Measurements from ENCODE around the gene NUTF2.

Gene NUTF2

GRCh38 chr16:67837811-67838210, 8.9 kb upstream of the NUTF2 start:
- DNase-seq (ENCODE audit: low spot score): no peak

DNA sequence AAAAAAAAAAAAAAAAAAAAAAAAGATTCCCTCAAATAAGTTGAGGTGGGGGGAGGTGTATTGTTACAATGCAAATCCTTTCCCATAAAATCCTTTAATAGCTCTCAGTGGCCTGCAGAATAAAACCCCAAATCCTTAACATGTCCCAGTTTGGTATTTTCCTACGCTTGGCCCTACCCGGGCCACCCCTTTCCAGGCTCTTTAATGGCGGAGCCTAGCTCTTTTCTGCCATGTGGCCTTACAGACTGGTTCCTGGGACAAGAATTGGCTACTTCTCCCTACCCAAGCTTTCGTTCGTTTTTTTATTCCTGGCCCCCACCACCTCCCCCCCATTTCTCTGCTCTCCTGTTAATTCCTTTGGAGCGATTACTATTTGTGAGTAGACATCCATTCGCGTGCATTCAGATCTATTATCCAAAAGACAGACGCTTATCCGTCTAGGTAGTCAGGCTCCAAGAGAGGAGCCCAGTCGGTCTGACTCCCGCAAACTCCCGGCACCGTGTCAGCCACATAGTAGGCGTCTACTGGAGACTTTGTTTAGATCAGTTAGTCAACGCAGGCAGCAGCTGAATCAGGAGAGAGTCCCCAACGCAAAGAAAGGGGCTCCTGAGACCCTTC, 5.4 kb upstream of the NUTF2 start:
- DNase-seq (ENCODE audit: low spot score): no peak

DNA sequence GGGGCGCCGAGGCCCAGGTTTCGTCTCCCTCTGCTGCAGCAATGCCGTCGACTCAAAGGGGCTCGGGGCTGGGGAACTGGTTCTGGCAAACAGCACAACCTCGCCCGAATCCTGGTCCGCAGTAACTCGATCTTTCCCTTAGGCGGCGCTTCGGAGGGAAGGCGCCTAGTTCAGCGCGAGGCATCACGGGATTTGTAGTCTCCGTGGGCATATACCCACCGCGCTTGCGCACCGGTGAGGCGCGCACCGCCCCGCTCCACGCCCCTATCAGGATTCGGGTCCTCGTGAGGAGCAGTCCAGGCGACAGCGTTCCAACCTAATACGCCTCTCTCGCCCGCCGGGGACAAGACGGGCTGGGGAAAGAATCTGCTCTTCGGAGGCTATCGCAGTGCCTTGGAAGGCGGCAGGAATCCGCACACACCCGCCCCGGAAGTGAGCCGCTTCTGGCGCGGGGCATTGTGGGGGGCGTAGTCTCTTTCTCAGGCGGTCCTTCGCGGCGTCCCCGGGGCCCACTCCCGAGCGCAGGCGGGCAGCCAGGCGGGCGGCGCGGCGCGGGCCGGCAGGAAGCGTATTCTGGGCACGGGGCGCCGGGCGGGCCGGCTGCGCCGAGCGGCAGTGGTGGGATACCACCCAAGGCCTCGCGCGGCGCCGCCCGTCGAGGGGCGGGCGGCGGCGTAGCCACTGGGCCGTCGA, 4.8 kb upstream of the NUTF2 start, which contains the start of gene THAP11:
Gene THAP11, plus strand, starts transcription at position 505 of the 693 bp plus-strand sequence. CDS start 235 bp downstream, outside the sequence.
- peak; percentile 94 for DNase-seq (ENCODE audit: low spot score)

DNA sequence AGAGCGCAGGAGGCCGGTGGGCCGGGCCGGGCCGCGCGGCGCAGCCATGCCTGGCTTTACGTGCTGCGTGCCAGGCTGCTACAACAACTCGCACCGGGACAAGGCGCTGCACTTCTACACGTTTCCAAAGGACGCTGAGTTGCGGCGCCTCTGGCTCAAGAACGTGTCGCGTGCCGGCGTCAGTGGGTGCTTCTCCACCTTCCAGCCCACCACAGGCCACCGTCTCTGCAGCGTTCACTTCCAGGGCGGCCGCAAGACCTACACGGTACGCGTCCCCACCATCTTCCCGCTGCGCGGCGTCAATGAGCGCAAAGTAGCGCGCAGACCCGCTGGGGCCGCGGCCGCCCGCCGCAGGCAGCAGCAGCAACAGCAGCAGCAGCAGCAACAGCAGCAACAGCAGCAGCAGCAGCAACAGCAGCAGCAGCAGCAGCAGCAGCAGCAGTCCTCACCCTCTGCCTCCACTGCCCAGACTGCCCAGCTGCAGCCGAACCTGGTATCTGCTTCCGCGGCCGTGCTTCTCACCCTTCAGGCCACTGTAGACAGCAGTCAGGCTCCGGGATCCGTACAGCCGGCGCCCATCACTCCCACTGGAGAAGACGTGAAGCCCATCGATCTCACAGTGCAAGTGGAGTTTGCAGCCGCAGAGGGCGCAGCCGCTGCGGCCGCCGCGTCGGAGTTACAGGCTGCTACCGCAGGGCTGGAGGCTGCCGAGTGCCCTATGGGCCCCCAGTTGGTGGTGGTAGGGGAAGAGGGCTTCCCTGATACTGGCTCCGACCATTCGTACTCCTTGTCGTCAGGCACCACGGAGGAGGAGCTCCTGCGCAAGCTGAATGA, 4.0 kb upstream of the NUTF2 start:
- DNase-seq (ENCODE audit: low spot score): peak; percentile 35

- no peak for DNase-seq (ENCODE audit: low spot score)
Observed at GRCh38 chr16:67843343-67843765, 3.4 kb upstream of the NUTF2 start.

GRCh38 chr16:67844497-67844896, 2.2 kb upstream of the NUTF2 start:
- DNase-seq (ENCODE audit: low spot score): no peak

DNA sequence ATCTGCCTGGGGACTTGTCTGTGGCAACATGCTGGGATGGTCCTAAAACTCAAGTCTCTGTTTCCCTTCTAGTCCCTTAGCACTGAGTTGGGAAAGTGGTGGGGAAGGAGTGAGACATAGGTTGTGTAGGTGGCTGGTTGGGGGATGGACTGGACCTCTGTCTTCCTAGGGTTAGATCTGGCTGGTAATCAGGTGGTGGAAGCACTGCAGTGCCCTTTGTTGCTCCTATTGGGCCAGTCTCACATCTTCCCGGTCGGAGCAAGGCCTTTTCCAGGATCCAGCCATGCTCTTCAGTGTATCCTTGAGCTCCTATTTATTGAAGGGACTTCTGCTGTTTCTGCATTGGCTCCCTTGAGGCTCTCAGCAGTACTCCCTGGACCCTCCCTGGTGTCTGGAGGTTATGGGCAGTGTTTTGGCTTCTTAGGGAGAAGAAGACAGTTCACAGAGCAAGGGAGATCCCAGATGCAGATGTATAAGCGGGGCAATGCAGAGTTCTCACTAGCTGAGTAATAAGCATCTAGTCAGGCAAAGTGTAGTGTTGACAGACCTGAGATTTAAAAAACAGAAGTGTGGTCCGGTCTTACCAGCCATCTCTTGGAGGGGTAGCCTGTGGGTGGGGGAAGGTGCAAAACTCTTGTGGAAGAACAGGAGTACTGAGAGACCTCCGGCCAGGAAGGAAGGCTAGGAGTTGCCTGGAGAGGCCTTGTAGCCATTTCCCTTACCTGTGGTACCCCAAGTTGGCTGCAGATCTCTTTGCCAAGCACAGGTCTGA, 1.3 kb upstream of the NUTF2 start:
- no peak for DNase-seq (ENCODE audit: low spot score)

GRCh38 chr16:67846063-67846319, 742 bp upstream of the NUTF2 start:
- DNase-seq (ENCODE audit: low spot score): no peak

DNA sequence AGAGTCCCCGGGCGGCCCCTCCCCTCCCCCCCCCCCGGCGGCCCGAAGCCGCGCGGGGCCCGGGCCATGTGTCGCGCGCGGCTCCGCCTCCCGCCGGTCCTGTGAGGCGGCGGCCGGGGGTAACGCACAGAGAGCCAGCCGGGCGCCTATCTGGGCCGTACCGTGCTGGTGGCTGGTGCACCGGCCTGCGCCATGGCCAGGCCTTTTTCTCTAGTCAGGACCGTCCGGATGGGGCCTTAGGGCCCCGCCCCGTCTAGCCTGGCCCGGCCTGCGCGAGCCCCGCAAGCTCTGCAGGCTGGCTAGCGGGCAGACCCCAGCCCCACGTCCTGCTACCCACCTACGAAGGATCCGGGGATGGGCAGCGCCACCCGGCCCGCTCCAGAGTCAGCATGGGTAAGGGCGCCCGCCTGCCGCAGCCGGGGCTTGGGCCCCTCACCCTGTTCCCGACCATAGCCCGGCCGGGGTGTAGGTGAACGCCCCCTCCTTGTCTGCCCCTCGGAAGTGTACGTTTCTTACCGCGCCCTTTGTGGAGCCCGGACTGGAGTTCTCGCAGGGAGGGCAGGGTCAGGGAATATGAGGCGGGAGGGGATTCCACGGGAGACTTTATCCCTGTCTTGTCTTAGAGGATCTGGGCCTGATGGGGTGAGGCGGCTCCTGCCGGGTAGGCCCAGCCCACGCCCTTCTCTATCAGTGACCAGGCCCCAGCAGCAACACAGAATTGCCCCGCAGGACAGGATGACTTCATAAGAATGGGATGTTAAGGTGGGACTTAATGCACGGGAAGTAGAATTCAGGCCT, 530 bp downstream of the NUTF2 start, which contains the start of gene CENPT:
Gene CENPT, minus strand, starts transcription at position 630 of the 798 bp plus-strand sequence. CDS start 13,834 bp downstream, outside the sequence.
- DNase-seq (ENCODE audit: low spot score): peak; percentile 52

DNA sequence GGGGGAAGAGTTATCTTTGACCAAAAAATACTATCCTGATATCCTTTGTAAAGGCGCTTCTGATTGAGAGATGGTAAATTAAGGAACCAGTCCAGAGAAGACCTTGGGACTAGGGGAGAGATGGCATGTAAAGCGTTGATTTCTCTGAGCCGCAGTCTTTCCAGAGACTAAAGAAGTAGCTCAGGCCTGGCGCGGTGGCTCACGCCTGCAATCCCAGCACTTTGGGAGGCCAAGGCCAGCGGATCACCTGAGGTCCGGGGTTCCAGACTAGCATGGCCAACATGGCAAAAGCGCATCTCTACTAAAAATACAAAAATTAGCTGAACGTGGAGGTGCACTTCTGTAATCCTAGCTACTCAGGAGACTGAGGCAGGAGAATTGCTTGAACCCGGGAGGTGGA, 1.4 kb downstream of the NUTF2 start:
- no peak for DNase-seq (ENCODE audit: low spot score)

GRCh38 chr16:67853670-67854069, 6.9 kb downstream of the NUTF2 start:
- DNase-seq (ENCODE audit: low spot score): no peak

DNA sequence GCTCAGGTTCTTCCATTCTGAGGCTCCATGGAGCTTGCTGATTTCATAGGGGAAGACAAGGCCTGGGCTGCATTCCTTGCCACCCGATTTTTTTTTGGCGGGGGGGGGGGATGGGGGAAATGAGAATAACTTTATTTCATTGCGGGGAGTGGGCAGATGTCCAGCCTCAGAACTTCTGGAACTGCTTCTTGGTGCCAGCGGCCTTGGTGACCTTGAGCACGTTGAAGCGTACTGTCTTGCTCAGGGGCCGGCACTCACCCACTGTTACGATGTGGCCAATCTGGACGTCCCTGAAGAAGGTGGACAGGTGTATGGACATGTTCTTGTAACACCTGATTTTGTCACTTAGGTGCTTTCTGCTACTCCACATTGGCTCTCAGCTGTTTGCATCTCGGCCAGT, 9.1 kb downstream of the NUTF2 start:
- DNase-seq (ENCODE audit: low spot score): no peak

GRCh38 chr16:67856927-67857546, 10.3 kb downstream of the NUTF2 start:
- DNase-seq (ENCODE audit: low spot score): no peak

GRCh38 chr16:67857547-67858233, 11.0 kb downstream of the NUTF2 start:
- DNase-seq (ENCODE audit: low spot score): peak; percentile 90

- no peak for DNase-seq (ENCODE audit: low spot score)
Observed at GRCh38 chr16:67858500-67858899, 11.8 kb downstream of the NUTF2 start.

- no peak for DNase-seq (ENCODE audit: low spot score)
Observed at GRCh38 chr16:67860589-67861398, 14.1 kb downstream of the NUTF2 start.

- DNase-seq (ENCODE audit: low spot score): no peak
Observed at GRCh38 chr16:67861877-67862276, 15.1 kb downstream of the NUTF2 start.

GRCh38 chr16:67862623-67863583, 16.2 kb downstream of the NUTF2 start:
- DNase-seq (ENCODE audit: low spot score): peak; percentile 50
